Measurements from ENCODE around the gene PODXL2.

Gene PODXL2, protein sequence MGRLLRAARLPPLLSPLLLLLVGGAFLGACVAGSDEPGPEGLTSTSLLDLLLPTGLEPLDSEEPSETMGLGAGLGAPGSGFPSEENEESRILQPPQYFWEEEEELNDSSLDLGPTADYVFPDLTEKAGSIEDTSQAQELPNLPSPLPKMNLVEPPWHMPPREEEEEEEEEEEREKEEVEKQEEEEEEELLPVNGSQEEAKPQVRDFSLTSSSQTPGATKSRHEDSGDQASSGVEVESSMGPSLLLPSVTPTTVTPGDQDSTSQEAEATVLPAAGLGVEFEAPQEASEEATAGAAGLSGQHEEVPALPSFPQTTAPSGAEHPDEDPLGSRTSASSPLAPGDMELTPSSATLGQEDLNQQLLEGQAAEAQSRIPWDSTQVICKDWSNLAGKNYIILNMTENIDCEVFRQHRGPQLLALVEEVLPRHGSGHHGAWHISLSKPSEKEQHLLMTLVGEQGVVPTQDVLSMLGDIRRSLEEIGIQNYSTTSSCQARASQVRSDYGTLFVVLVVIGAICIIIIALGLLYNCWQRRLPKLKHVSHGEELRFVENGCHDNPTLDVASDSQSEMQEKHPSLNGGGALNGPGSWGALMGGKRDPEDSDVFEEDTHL

GRCh38 chr3:127628788-127629466, at the start of gene PODXL2:
TSS of gene PODXL2 (plus strand) at chr3:127629185. CDS start at chr3:127629220, 35 bp downstream.
- no peak within 1 kb of the TSS for H3K27ac ChIP-seq (ENCODE audit: poor library complexity, severe bottlenecking)
- ATAC-seq (ENCODE audit: low read depth) = peak; percentile 64
- no peaks in the 10 kb centered on the region for H3K4me1 ChIP-seq (ENCODE audit: insufficient read depth, poor library complexity, severe bottlenecking)
- peaks cover 12% of the 10 kb centered on the region for H3K27me3 ChIP-seq (ENCODE audit: insufficient read depth, poor library complexity, severe bottlenecking)
- no peaks in the 10 kb centered on the region for H3K9me3 ChIP-seq (ENCODE audit: severe bottlenecking)
- H3K4me3 ChIP-seq (ENCODE audit: severe bottlenecking) = peak within 1 kb of the TSS; percentile 64
- no peak for DNase-seq (ENCODE audit: low spot score)
- no peak for TF ChIP-seq CTCF (IDR thresholded peaks at IDR 0.05; ENCODE audit: poor library complexity, severe bottlenecking)
- no peaks in the 10 kb centered on the region for H3K36me3 ChIP-seq (ENCODE audit: low read depth)

DNA sequence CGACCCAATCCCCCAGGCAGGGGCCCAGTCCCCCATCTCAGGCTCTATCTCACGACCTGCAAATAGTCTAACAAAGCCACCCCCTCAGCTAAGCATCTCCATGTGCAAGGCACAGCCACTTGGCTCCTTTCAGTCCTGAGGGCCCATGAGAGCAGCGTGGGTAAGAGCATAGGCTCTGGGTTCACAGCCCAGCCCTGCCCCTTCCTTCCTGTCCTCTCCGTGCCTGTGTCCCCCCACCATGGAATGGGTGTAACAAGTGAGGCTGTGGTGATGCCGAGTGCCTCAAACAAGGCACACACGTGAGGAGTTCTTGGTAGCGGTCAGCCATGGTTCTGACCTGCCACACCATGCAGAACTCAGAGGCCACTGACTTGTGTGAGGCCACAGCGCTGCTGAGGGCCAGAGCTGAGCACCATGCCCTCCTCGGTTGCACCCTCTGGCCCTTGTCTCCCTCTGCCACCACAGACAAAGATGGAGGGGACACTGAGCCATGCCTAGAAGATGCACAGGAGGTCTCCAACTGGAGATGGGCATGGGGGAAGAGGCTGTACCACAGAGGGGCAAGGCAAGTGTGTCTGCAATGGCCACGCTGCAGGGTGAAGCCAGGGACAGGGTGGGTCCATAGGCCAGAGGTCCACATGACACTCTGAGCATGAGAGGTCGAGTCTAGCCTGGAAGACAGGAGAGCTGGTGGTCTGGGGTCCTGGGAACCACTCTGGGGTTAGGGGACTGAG, 48.5 kb upstream of the PODXL2 start:
- Histone ChIP-seq H3K27ac (ENCODE audit: poor library complexity, severe bottlenecking) (no peak overlapping the region), H3K36me3 (ENCODE audit: low read depth) (peaks cover 4% of the 10 kb centered on the region; the same call in 1 of the 2 replicates), H3K27me3 (ENCODE audit: insufficient read depth, poor library complexity, severe bottlenecking) (no peaks in the 10 kb centered on the region), H3K9me3 (ENCODE audit: severe bottlenecking) (no peaks in the 10 kb centered on the region), H3K4me3 (ENCODE audit: severe bottlenecking) (no peak overlapping the region), H3K4me1 (ENCODE audit: insufficient read depth, poor library complexity, severe bottlenecking) (no peaks in the 10 kb centered on the region)
- ATAC-seq (ENCODE audit: low read depth) = no peak
- no peak for TF ChIP-seq CTCF (IDR thresholded peaks at IDR 0.05; ENCODE audit: poor library complexity, severe bottlenecking)
- no peak for DNase-seq (ENCODE audit: low spot score)

DNA sequence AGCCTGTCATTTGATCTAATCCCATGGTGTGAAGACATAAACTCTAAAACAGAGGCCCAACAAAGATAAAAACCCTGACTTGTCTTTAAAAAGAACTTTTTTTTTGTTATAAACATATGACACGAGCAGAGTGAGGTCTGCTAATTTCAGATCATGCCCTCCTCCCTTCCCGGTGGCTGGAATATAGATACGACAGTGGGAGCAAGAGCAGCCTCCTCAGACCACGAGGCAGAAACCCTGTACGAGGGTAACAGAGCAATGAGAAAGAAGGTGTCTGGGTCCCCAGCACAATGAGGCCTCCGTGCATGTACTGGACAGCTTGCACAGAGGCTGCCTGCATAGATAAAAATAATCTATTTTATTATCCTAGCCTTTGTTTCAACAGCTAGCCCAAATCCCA, 44.3 kb upstream of the PODXL2 start:
- ATAC-seq (ENCODE audit: low read depth) = no peak
- H3K4me1 ChIP-seq (ENCODE audit: insufficient read depth, poor library complexity, severe bottlenecking) = no peaks in the 10 kb centered on the region
- no peaks in the 10 kb centered on the region for H3K9me3 ChIP-seq (ENCODE audit: severe bottlenecking)

DNA sequence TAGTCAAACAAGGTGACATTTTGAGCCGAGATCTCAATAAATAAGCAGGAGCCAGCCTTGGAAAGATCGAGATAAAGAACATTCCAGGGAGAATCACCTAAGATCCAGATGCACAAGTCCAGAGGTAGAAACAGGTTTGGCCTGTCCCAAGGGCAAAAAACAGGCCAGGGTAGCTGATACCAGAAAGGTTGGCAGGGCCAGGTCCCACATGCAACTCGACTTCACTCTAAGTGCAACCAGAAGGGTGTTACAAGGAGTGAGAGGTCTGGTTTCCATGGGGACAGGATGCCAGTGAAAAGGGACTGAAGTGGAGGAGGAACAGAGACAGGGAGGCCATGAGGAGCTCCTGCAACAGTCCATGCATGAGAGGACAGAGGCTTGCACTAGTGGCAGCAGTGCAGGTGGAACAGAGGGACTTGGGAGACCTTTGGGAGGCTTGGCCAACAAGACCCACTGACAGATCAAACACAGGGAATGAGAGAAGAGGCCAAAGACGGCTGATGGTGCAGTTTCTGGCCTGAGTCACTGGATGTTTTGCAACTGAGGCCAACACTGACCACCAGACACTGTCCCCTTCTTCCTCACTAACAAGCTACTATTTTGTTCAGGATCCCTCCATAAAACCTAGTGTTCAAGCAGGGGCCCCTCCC, 43.7 kb upstream of the PODXL2 start:
- ATAC-seq (ENCODE audit: low read depth) (no peak), DNase-seq (ENCODE audit: low spot score) (no peak)
- Histone ChIP-seq H3K27ac (ENCODE audit: poor library complexity, severe bottlenecking) (no peak overlapping the region), H3K36me3 (ENCODE audit: low read depth) (peaks cover 4% of the 10 kb centered on the region; the same call in 1 of the 2 replicates), H3K4me1 (ENCODE audit: insufficient read depth, poor library complexity, severe bottlenecking) (no peaks in the 10 kb centered on the region), H3K9me3 (ENCODE audit: severe bottlenecking) (no peaks in the 10 kb centered on the region), H3K4me3 (ENCODE audit: severe bottlenecking) (no peak overlapping the region), H3K27me3 (ENCODE audit: insufficient read depth, poor library complexity, severe bottlenecking) (no peaks in the 10 kb centered on the region)
- no peak for TF ChIP-seq CTCF (IDR thresholded peaks at IDR 0.05; ENCODE audit: poor library complexity, severe bottlenecking)

More for the DNA sequence above, 44.3 kb upstream of the PODXL2 start:
- H3K36me3 ChIP-seq (ENCODE audit: low read depth) = peaks cover 4% of the 10 kb centered on the region; the same call in 1 of the 2 replicates
- no peak for TF ChIP-seq CTCF (IDR thresholded peaks at IDR 0.05; ENCODE audit: poor library complexity, severe bottlenecking)
- DNase-seq (ENCODE audit: low spot score) = no peak
- H3K4me3 ChIP-seq (ENCODE audit: severe bottlenecking) = no peak overlapping the region
- no peak overlapping the region for H3K27ac ChIP-seq (ENCODE audit: poor library complexity, severe bottlenecking)
- no peaks in the 10 kb centered on the region for H3K27me3 ChIP-seq (ENCODE audit: insufficient read depth, poor library complexity, severe bottlenecking)

All from RWPE2 (cell line).